CD4-positive, alpha-beta memory T cell (primary cell): ENCODE results near the gene PACRG. TPM values are rescaled to one million over a fixed set of nuclear protein-coding genes. Genes with fewer than 3 reads are reported as not detected.

Source experiments
- CTCF ChIA-PET: fragments of 350-600 bp; sonication (Branson Sonifier 250); formaldehyde crosslinking; loops from one replicate; lab custom pipeline; 2021; ENCODE audit warnings: inconsistent platforms; ENCODE audit not compliant: partially characterized antibody; lab: Charles Lee
- POLR2A ChIA-PET: fragments of 350-600 bp; sonication (Branson Sonifier 250); formaldehyde crosslinking; loops from one replicate; lab custom pipeline; 2021; ENCODE audit not compliant: partially characterized antibody; lab: Charles Lee
- DNase-seq, 5 donors: peaks; one replicate each; pipeline versions ENCODE4 v3.0.0 to v3.0.0-alpha.2; 2020 to 2022; ENCODE audit warnings: mixed read lengths in 1 of 5
- H3K27ac ChIP-seq: one replicate; pipeline ENCODE4 v1.7.0; 2013; ENCODE audit warnings: low read depth, low read length
- H3K27me3 ChIP-seq: 2 replicates; pipeline ENCODE4 v1.7.0; 2013; ENCODE audit warnings: mild to moderate bottlenecking, low read length, moderate library complexity; ENCODE audit not compliant: insufficient read depth
- H3K36me3 ChIP-seq: 2 replicates; pipeline ENCODE4 v1.7.0; 2013; ENCODE audit warnings: mild to moderate bottlenecking, low read length, moderate library complexity; ENCODE audit not compliant: insufficient read depth
- H3K4me1 ChIP-seq: 2 replicates; pipeline ENCODE4 v1.7.0; 2013; ENCODE audit warnings: mild to moderate bottlenecking, low read length, moderate library complexity; ENCODE audit not compliant: insufficient read depth
- H3K4me3 ChIP-seq, 2 donors: one replicate each; pipeline ENCODE4 v1.7.0; 2013; ENCODE audit warnings: low read length in 2 of 2, mild to moderate bottlenecking in 1 of 2
- H3K9me3 ChIP-seq, 2 donors: one replicate each; pipeline ENCODE4 v1.7.0; 2013; ENCODE audit warnings: low read length in 2 of 2, control low read depth in 1 of 2; ENCODE audit not compliant: control insufficient read depth in 1 of 2
- H3K27ac Mint-ChIP-seq, 7 donors: one replicate each; pipeline ENCODE4 v1.8.0; 2020 to 2021; ENCODE audit warnings: mixed read lengths in 7 of 7, mild to moderate bottlenecking in 6 of 7, inconsistent platforms in 3 of 7, moderate library complexity in 3 of 7
- H3K27me3 Mint-ChIP-seq, 2 donors: one replicate each; pipeline ENCODE4 v1.8.0; 2020 to 2021; ENCODE audit warnings: mixed read lengths in 2 of 2
- H3K36me3 Mint-ChIP-seq, 2 donors: one replicate each; pipeline ENCODE4 v1.8.0; 2020 to 2021; ENCODE audit warnings: mixed read lengths in 2 of 2, inconsistent platforms in 1 of 2, mild to moderate bottlenecking in 1 of 2
- H3K4me1 Mint-ChIP-seq, 4 donors: one replicate each; pipeline ENCODE4 v1.8.0; 2020 to 2021; ENCODE audit warnings: mixed read lengths in 4 of 4, mild to moderate bottlenecking in 1 of 4
- H3K4me3 Mint-ChIP-seq, 8 donors: one replicate each; pipeline ENCODE4 v1.8.0; 2020 to 2021; ENCODE audit warnings: mixed read lengths in 8 of 8, mild to moderate bottlenecking in 7 of 8, moderate library complexity in 6 of 8, inconsistent platforms in 3 of 8
- H3K9me3 Mint-ChIP-seq, 8 donors: one replicate each; pipeline ENCODE4 v1.8.0; 2020 to 2021; ENCODE audit warnings: mixed read lengths in 8 of 8, mild to moderate bottlenecking in 5 of 8, inconsistent platforms in 3 of 8, moderate library complexity in 1 of 8
- intact Hi-C: fragments of 100-400 bp; cut with micrococcal nuclease; formaldehyde crosslinking; loops from one replicate; pipeline ENCODE4 v1.15.1; 2023
- polyA plus RNA-seq, 2 donors: library from polyadenylated mRNA; unstranded; fragments of 300-500 nt; fragmentation: Illumina TruSeq; gene quantifications; one replicate each; pipeline ENCODE4 v1.2.3, GENCODE V29; 2021
- total RNA-seq, 2 experiments: library from RNA; stranded (reverse); gene quantifications; one replicate each; pipeline ENCODE4 v1.2.3, GENCODE V29; 2021

PACRG gene
- total and polyA plus RNA-seq, 4 experiments from 2014 or later, result 0.21 to 1.5 (median 0.81) TPM; not detected in 1

DNA sequence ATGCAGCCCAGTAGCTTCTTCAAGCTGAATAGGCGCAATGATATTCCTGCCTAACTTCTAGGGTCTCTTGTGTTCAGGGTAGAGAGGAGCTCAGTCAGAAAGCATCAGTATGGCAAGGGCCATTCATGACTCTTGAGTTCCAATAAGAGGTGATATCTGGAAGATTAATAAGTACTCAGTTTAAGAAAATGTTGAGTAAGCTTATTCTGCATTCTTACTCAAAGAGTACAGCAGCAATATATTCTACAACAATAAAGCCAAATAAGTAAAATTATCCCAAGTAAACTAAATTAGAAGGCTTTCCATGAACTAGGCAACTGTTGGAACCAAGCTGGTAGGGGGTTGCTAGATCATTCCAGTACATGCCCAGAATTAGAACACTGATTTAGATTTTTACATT lies 303.2 kb downstream of the PACRG start:
- Histone ChIP-seq H3K9me3 (no peaks in the 10 kb centered on the region), H3K4me3 (no peak overlapping the region), H3K36me3 (no peaks in the 10 kb centered on the region), H3K27ac (no peak overlapping the region), H3K27me3 (no peaks in the 10 kb centered on the region), H3K4me1 (no peaks in the 10 kb centered on the region)
- Mint-ChIP-seq H3K4me1 (no peaks in the 10 kb centered on the region), H3K9me3 (peaks cover 0 to 21% (median 12%) of the 10 kb centered on the region in 8 donors), H3K4me3 (no peak overlapping the region), H3K27ac (no peak overlapping the region), H3K36me3 (no peaks in the 10 kb centered on the region), H3K27me3 (no peaks in the 10 kb centered on the region)
- intact Hi-C loops, result no loop called here
- no peak for DNase-seq
- POLR2A ChIA-PET, result no interaction called here
- CTCF ChIA-PET, result no interaction called here

DNA sequence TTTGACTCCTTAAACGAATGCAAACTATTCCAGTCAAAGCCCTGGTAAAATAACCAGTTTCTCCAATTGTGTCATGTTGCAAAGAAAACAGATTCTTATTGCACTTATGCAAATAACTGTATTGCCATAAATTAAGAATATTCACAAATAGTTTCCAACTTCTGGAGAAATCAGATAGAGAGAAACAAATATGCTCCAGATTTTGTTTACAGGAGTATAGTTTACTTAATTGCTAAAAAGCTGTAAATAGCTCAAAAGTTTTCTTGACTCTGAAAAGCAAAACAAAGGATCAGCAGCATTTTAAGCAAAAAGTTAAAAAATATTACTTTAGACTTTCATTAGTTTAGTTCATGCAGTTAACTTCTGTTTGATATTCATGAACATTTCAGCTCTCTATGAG lies 304.2 kb downstream of the PACRG start:
- Mint-ChIP-seq H3K4me1 (no peaks in the 10 kb centered on the region), H3K36me3 (no peaks in the 10 kb centered on the region), H3K4me3 (no peak overlapping the region), H3K27me3 (no peaks in the 10 kb centered on the region), H3K27ac (no peak overlapping the region), H3K9me3 (peaks cover 0 to 21% (median 10%) of the 10 kb centered on the region in 8 donors)
- no peak for DNase-seq
- no peaks in the 10 kb centered on the region for H3K36me3 ChIP-seq
- no peak overlapping the region for H3K4me3 ChIP-seq
- no peaks in the 10 kb centered on the region for H3K9me3 ChIP-seq
- ChIA-PET CTCF (no interaction called here), POLR2A (no interaction called here)
- H3K4me1 ChIP-seq, result no peaks in the 10 kb centered on the region
- H3K27ac ChIP-seq, result no peak overlapping the region
- intact Hi-C loops, result no loop called here
- no peaks in the 10 kb centered on the region for H3K27me3 ChIP-seq

DNA sequence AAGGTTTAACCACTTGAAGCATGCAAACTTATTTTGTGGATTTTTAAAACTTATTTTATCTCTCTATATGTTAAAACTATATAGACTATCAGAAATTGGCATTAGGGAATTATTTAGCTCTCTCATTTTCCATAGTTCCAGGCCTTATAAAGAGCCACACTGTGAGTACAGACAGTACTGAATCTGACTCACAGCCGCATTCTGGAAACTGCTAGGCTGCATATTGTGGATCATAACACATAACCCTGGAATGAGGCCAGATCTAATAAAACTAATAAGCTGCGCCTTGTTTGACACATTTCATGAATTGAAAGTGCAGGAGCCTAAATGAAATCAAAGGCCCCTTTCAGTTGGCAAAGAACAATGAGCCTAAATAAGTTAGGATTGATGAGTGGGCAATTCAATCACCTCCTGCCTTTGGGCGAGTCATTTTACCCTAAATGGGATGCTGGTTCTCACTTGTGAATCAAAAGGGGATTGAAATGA lies 308.4 kb downstream of the PACRG start:
- Mint-ChIP-seq H3K4me3 (no peak overlapping the region), H3K9me3 (peaks cover 0 to 28% (median 7%) of the 10 kb centered on the region in 8 donors), H3K36me3 (no peaks in the 10 kb centered on the region), H3K27ac (no peak overlapping the region), H3K4me1 (no peaks in the 10 kb centered on the region), H3K27me3 (no peaks in the 10 kb centered on the region)
- ChIA-PET POLR2A (no interaction called here), CTCF (interaction anchor here (0.6 kb wide), 1 partner anchor 1917 kb away, joined by 3 read pairs; no protein-coding TSS in a partner anchor)
- Histone ChIP-seq H3K4me3 (no peak overlapping the region), H3K9me3 (no peaks in the 10 kb centered on the region), H3K4me1 (no peaks in the 10 kb centered on the region), H3K27ac (no peak overlapping the region), H3K27me3 (no peaks in the 10 kb centered on the region), H3K36me3 (no peaks in the 10 kb centered on the region)
- intact Hi-C loops, result no loop called here
- no peak for DNase-seq

DNA sequence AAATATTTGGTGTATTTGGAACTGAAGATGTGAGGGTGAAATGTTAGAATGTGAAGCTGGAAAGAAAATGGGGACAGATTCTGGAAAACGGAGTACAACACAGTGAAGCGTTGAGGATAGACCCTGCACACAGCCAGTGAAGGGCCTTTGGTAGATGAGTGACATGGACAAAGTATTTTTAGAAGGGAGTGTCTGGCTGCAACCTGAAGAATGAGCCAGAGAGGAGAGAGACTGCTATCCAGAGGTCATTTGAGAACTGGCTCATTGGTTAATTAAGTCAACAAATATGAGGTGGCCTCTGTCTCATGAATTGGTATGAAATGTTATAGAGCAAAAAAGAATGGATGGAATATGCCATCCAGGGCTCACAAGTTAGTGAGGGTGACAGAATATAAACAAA lies 310.5 kb downstream of the PACRG start:
- Mint-ChIP-seq H3K27me3 (no peaks in the 10 kb centered on the region), H3K36me3 (no peaks in the 10 kb centered on the region)

DNA sequence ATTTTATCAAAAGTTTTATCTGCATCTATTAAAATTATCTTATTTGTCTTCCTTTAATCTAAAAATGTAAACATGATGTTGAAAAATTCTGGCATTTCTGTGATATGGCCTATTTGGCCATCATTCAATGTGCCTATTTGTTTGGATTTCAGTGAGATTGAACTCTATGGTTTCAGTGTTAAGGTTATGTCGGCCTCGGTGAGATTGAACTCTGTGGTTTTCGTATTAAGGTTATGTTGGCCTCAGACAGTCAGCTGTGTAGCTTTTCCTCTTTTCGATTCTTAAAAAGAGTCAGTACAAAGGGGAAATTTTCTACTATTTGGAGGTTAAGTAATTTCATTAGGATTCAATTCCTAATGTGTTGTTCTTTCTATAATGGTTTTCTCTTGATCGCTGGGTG lies 320.6 kb downstream of the PACRG start:
- ChIA-PET POLR2A (no interaction called here), CTCF (no interaction called here)
- intact Hi-C loops, result no loop called here
- no peaks in the 10 kb centered on the region for H3K4me1 Mint-ChIP-seq
- Histone ChIP-seq H3K27ac (no peak overlapping the region), H3K9me3 (no peaks in the 10 kb centered on the region), H3K27me3 (no peaks in the 10 kb centered on the region), H3K4me1 (no peaks in the 10 kb centered on the region), H3K36me3 (no peaks in the 10 kb centered on the region), H3K4me3 (no peak overlapping the region)
- H3K9me3 Mint-ChIP-seq, result peaks cover 6 to 18% (median 9%) of the 10 kb centered on the region in 8 donors
- DNase-seq, result no peak
- H3K36me3 Mint-ChIP-seq, result no peaks in the 10 kb centered on the region
- no peak overlapping the region for H3K4me3 Mint-ChIP-seq
- no peaks in the 10 kb centered on the region for H3K27me3 Mint-ChIP-seq
- H3K27ac Mint-ChIP-seq, result no peak overlapping the region

More for the DNA sequence above, 310.5 kb downstream of the PACRG start:
- Mint-ChIP-seq H3K27ac (no peak overlapping the region), H3K4me1 (no peaks in the 10 kb centered on the region), H3K4me3 (no peak overlapping the region), H3K9me3 (peaks cover 0 to 31% (median 7%) of the 10 kb centered on the region in 8 donors)
- CTCF ChIA-PET, result no interaction called here
- Histone ChIP-seq H3K27ac (no peak overlapping the region), H3K9me3 (no peaks in the 10 kb centered on the region), H3K27me3 (no peaks in the 10 kb centered on the region), H3K4me1 (no peaks in the 10 kb centered on the region), H3K4me3 (no peak overlapping the region), H3K36me3 (no peaks in the 10 kb centered on the region)
- intact Hi-C loops, result no loop called here
- POLR2A ChIA-PET, result no interaction called here
- no peak for DNase-seq

DNA sequence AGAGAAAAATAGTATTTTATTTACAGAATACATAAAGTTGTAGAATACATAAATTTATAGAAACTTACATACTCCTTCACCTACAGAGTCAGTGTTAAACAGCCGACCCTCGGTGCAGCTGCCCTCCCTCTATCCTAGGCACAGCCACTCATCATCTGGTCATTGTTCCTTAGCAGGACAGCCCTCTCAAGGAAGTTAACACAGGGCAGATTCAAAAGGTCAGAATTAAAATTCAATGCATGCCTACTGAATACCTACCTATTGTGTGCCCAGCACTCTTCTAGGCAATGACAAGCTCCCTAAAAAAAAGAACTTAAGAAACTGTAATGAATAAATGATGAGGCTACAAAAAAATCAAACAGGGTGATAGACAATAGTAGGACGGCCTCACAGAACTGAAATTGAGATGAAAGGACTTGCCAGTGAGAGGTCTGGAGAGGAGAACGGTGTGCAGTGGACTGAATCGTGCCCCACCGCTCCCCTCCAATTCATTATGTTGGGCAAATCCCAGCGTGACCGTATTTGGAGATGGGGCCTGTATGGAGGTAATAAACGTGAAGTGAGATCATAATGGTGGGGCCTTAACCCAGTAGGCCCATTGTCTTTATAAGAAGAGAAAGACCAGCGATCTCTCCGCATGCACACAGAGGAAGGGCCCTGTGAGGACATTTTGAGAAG lies 326.0 kb downstream of the PACRG start:
- Mint-ChIP-seq H3K9me3 (peaks cover 0 to 11% (median 7%) of the 10 kb centered on the region in 8 donors), H3K27ac (no peak overlapping the region), H3K27me3 (no peaks in the 10 kb centered on the region), H3K4me1 (no peaks in the 10 kb centered on the region), H3K4me3 (no peak overlapping the region), H3K36me3 (no peaks in the 10 kb centered on the region)
- DNase-seq, result no peak
- ChIA-PET POLR2A (no interaction called here), CTCF (no interaction called here)
- no peaks in the 10 kb centered on the region for H3K9me3 ChIP-seq
- H3K27ac ChIP-seq, result no peak overlapping the region
- intact Hi-C loops, result no loop called here
- H3K27me3 ChIP-seq, result no peaks in the 10 kb centered on the region
- no peaks in the 10 kb centered on the region for H3K4me1 ChIP-seq
- no peak overlapping the region for H3K4me3 ChIP-seq
- no peaks in the 10 kb centered on the region for H3K36me3 ChIP-seq

DNA sequence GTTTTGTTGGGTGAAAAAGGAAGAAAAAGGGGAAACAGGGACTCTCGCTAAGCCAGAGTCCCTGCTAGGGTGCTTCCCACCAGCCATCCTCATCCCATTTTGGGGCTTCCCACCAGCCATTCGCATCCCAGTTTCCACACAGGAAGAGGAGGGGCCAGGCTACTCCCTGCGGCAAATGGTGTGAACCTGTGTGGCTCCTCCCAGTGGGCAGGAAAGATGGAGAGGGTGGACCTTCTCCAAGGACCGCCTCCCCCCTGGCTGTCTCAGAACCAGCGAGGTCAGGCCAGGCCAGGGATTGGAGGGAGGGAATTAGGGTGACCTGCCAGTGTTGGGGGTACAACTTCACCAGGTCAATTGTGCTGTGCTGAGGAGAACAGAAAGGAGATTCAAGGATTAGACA lies 326.9 kb downstream of the PACRG start:
- no peaks in the 10 kb centered on the region for H3K4me1 Mint-ChIP-seq
- Histone ChIP-seq H3K36me3 (no peaks in the 10 kb centered on the region), H3K9me3 (no peaks in the 10 kb centered on the region), H3K27me3 (no peaks in the 10 kb centered on the region), H3K4me3 (no peak overlapping the region), H3K4me1 (no peaks in the 10 kb centered on the region), H3K27ac (no peak overlapping the region)
- no peak overlapping the region for H3K27ac Mint-ChIP-seq
- intact Hi-C loops, result no loop called here
- H3K9me3 Mint-ChIP-seq, result peaks cover 0 to 15% (median 8%) of the 10 kb centered on the region in 8 donors
- DNase-seq, result no peak
- CTCF ChIA-PET, result no interaction called here
- H3K36me3 Mint-ChIP-seq, result no peaks in the 10 kb centered on the region
- POLR2A ChIA-PET, result no interaction called here
- H3K4me3 Mint-ChIP-seq, result no peak overlapping the region
- no peaks in the 10 kb centered on the region for H3K27me3 Mint-ChIP-seq
